ENCODE measurements around the gene ELOVL7.
"Not testable (repeated sequence)": the region's sequence is repeated elsewhere in the genome, so short reads cannot be mapped to it uniquely, and the experiment has no call there.

The ELOVL7 gene

DNA sequence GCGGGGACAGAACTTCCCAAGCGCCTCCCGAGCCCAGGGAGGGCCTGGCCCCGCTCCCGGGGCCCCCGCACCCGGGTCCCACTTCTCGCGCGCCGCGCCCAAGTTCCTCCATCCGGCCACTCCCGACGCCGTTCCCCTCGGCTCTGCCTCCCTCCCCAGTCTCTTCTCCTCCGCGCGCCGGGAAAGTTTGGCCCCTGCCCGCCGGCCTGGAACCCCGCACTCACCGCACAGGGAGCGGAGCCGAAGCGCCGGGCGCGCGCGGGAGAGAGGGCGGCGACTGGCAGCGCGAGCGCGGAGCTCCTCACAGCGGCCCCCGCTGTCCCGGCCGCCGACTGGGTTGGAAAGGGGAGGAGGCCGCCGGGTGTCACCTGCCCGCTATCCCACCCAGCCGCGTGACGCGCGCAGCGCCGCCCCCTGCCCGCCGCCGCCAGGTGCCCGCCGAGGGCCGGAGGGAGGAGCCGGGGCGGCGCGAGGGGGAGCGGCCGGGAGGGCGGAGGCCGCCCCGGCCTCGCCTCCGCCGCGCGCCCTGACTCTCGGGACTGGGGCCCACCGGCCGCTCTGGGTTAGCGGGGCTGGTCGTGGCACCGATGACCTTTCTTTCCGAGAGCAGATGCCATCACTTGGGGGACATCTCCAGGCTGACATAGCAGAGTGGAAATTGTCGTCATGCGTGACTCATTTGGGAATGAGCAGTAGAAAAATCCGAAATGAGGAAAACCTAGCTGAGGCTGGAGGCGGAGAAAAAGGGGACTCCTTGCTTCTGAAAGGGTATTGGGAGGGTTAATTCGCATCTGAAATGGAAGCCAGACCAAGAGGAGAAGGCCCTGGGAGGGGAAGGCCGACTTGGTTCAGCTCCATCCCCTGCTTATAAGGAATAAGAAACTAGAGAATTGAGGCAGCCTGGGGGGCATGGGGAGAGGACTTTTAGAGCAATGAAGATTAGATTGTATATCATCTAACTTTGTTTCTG lies at the start of gene ELOVL7:
TSS of gene ELOVL7 (minus strand) at position 334 of the 970 bp plus-strand sequence. CDS start 56,872 bp downstream, outside the sequence.
- DNase-seq (ENCODE audit: extremely low read depth in 1 of 2, low read depth in 1 of 2): peak; percentile 29 to 38

DNA sequence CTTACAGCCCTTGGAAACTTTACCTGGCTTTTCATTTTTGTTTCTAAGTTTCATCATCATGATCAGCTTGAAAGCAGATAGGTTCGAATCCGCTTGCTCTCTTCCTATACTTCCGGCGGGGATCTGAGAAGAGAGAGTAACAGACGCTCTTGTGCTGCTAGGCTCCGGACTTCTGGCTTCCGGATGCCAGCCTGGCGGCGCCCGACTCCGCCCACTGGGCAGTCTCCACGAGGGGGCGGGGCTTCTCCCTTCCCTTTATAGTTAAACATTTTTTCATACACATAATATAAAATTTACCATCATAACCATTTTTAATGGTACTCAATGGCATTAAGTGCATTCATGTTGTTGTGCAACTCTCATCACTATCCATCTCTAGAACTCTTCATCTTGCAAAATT lies 49.5 kb upstream of the ELOVL7 start:
- DNase-seq (ENCODE audit: extremely low read depth in 1 of 2, low read depth in 1 of 2): no peak

DNA sequence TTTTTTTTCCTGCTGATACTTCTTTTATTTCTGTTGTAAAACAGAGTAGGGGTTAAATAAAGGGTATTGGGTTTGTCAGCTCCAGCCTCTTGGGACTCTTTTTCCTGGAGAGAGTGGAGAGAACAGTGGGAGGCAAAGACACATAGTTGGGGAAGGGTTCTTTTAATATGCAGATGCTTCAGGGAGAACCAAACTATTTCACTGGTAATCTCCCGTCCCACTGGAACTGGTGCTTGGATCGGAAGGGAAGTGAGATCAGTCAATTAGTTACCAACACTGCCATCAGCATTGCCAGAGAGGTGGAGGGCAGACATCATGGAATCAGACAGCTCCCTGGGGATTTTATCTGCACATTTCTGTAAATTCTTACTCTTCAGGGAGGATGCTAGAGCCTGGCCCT lies 47.6 kb upstream of the ELOVL7 start:
- DNase-seq (ENCODE audit: extremely low read depth in 1 of 2, low read depth in 1 of 2): no peak

DNA sequence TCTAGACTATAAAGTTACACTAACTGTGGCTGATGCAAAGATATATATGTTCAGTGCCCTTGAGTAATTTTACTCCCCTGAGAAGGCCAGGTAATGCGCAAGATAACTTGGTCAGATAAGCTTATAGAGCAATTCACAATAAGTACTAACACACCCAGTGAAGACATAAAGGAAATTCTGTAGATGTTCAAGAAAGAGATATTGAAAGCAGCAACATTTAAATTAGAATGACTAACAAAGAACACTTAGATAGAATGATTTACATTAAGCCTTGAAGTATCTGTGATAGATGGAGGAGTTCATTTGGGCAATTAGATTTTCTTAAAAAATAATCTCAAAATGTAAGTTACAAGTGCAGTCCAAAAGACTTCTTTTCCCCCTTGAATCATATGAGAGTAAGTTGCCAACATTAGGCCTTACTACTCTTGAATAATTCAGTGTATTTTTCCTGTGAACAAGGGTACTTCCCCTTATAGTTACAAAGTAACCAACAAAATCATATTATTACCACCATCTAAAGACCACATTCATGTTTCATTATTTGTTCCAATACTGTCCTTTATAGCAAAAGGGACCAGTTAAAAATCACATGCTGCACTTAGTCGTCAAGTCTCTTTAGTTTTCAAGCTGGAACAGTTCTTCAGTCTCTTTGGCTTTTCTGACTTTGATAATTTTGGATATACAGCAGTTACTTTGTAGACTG lies 44.4 kb upstream of the ELOVL7 start:
- DNase-seq (ENCODE audit: extremely low read depth in 1 of 2, low read depth in 1 of 2): no peak

DNA sequence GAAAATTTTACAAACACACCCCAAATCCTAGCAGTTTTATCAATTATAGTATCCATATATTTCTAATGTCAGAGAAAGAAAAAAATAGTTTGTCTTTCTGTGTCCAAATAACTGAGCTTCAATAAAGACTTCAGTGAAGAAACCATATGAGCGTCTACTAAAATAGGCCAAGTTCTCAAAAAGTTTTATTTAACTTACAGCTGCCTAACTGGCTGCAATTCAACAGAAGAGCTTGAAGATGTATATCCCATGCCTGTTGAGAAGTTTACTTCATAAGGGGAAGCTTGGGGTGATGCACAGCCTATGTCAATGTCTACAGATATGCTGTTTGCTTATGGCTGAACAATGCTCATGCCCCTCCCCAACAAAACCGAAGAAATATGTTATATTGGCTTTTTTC lies 43.7 kb upstream of the ELOVL7 start:
- DNase-seq (ENCODE audit: extremely low read depth in 1 of 2, low read depth in 1 of 2): no peak

DNA sequence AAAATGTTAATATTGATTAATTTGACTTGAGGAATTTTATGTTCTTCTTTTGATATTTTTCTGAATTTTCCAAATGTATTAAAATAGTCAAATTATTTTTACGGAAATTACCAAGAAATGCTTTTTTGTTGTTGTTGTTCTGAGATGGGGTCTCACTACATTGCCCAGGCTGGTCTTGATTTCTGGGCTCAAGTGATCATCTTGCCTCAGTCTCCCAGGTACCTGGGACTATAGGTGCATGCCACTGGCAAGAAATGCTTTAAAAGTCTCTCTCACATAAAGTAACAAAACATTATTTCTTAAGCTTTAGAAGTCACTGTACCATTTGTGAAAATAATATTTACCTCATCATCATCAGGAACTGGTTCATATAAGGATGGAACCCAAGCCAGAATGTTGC lies 43.0 kb upstream of the ELOVL7 start:
- no peak for DNase-seq (ENCODE audit: extremely low read depth in 1 of 2, low read depth in 1 of 2)

DNA sequence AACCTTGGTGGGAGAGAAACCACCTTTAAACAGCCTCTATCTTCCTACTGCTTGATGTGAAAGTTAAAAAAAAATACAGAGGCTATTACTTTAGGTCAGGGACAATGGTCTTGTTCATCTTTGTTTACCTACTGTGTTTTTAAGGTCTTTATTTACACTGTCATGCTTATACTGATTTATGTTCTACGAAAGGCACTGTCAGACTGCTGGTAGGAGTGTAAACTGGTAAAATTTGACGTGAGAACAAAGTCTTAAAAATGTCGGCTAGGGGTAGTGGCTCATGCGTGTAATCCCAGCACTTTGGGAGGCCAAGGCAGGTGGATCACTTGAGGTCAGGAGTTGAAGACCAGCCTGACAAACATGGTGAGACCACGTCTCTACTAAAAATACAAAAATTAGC lies 42.1 kb upstream of the ELOVL7 start:
- no peak for DNase-seq (ENCODE audit: extremely low read depth in 1 of 2, low read depth in 1 of 2)

DNA sequence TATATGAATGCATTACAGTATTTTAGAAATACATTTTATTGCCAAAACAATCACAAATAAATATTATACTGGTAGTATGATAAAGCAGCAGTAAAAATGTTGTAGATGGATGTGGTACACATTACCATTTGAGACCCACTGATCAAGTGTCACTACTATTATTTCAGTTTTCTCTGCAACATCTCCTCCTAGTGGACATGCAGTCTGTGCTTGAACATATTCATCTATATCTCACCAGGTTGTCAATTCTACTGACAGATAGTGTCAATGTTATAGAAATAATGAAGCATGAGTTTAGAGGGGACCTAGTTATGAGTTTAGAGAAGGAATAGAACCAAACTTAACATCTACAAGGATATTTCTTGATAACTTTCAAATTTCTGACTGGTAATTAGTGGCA lies 39.2 kb upstream of the ELOVL7 start:
- no peak for DNase-seq (ENCODE audit: extremely low read depth in 1 of 2, low read depth in 1 of 2)

DNA sequence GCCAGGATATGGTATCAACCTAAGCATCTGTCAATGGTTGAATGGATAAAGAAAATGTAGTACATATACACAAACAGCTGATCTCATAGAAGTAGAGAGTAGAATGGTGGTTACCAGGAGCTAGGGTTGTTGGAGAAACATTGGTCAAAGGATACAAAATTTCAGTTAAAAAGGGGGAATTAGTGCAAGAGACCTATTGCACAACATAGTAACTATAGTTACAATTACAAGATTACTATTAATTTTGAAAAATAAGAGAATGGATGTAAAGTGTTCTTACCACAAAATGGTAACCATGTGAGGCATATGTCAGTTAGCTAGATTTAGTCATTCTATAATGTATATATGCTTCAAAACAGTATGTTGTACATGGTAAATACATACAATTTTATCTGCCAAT lies 28.8 kb upstream of the ELOVL7 start:
- no peak for DNase-seq (ENCODE audit: extremely low read depth in 1 of 2, low read depth in 1 of 2)

DNA sequence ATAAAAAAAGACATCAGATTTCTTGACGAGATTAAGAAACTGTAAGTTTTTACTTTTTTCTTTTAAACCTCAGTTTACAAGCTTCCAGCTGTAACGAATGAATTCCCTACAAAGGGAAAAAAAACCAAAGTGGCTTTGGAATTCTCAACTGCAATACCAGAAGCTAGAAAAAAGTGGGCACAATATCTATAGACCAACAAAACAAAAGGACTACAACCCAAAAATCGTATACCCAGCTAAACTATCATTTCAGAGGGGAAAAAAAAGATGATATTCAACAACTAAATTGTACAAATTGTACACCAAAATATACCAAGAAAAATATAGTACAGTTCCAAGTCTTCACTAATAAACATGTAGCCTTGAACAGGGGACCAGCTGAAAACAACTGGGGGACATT lies 26.8 kb upstream of the ELOVL7 start:
- DNase-seq (ENCODE audit: extremely low read depth in 1 of 2, low read depth in 1 of 2): no peak

DNA sequence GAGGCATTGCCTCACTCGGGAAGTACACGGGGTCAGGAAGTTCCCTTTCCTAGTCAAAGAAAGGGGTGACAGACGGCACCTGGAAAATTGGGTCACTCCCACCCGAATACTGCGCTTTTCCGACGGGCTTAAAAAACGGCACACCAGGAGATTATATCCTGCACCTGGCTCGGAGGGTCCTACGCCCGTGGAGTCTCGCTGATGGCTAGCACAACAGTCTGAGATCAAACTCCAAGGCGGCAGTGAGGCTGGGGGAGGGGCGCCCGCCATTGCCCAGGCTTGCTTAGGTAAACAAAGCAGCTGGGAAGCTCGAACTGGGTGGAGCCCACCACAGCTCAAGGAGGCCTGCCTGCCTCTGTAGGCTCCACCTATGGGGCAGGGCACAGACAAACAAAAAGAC lies 16.5 kb upstream of the ELOVL7 start:
- not testable (repeated sequence) for DNase-seq (ENCODE audit: extremely low read depth in 1 of 2, low read depth in 1 of 2)

DNA sequence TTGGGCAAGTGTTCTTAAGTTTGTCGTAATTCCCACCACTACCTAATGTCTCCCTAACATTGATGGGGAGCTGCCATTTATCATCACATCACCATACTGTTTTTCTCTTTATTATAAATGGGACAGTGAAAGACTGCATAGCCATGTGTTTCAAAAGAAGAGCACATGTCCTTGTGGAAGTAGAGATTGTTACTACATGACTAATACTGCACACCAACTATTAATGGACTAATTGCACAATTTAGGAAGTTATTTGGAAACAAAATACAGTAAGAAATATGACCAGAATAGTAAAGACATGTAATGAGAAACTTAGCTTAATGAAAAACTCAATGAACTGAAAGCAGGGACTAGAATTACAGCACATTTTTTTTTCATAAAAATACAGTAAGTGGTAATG lies 12.0 kb upstream of the ELOVL7 start:
- DNase-seq (ENCODE audit: extremely low read depth in 1 of 2, low read depth in 1 of 2): no peak

DNA sequence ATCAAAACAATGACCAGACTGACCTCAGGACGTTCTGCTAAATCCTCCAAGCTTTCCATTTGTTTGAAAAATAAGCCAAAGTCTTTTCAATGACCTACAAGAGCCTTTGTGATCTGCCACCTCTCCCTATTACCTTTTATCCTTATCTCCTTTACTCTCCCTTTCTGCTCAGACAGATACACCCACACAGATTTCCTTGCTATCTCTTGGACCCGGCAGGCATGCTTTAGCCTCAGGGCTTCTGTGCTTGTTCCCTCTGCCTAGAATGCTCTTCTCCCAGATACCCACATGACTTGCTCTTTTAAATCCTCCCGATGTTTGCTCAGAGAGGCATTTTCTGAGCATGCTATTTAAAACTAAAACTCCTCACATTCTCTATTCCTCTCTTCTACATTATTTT lies 8.9 kb upstream of the ELOVL7 start:
- no peak for DNase-seq (ENCODE audit: extremely low read depth in 1 of 2, low read depth in 1 of 2)

DNA sequence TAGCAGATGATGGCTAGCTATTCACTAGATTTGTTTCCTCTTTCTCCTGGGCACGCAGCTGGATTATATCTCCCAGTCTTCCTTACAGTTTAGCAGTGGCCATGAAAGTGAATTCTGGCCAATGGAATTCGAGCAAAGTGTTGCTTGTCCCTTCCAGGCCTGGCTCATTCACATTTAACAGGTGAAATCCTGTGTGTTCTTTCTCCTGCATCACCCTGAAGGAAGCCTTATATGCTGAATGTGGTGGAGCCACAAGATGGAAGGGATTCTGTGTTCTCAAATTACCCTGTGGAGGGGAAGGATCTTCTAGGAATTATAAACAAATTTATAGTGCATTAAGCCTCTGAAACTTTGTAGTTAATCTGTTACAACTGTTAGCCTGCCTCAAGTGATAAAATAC lies 8.2 kb upstream of the ELOVL7 start:
- no peak for DNase-seq (ENCODE audit: extremely low read depth in 1 of 2, low read depth in 1 of 2)

DNA sequence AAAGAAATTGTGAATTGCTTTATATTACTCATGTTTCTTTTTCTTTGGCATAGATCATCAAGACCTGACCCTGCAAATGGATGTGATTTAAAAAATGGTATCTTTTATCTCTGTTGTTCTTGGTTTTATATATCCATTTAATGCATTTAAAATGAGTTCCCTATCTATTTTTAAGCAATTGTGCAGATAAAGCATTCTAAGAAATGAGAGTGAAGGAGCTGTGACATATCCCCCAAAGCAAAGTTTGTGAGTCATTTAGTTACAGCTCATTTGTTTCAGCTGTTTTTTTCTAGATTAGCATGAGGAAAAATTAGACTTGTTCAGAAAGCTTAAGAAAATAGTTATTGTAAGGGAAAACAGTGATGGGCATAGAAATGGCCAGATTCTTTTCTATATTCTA lies 7.6 kb upstream of the ELOVL7 start:
- no peak for DNase-seq (ENCODE audit: extremely low read depth in 1 of 2, low read depth in 1 of 2)

DNA sequence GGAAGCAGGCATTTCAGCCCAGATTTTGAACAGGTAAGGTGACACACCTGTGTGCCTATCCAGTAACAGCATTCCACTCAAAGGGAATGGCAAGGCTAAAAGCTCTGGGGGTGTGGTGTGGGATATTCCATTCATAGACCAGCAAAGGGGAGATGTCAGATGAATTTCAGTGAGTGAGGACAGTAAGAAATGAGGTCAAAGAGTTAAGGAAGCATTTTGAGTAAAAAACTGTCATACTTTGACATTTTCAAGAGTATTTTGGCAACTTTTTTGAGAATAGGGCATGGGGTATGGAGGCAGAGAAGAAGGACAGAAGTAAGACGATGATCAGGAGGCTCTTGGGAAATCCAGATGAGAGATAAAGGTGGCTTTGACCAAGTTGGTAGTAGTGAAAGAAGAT lies 2.2 kb upstream of the ELOVL7 start:
- no peak for DNase-seq (ENCODE audit: extremely low read depth in 1 of 2, low read depth in 1 of 2)

DNA sequence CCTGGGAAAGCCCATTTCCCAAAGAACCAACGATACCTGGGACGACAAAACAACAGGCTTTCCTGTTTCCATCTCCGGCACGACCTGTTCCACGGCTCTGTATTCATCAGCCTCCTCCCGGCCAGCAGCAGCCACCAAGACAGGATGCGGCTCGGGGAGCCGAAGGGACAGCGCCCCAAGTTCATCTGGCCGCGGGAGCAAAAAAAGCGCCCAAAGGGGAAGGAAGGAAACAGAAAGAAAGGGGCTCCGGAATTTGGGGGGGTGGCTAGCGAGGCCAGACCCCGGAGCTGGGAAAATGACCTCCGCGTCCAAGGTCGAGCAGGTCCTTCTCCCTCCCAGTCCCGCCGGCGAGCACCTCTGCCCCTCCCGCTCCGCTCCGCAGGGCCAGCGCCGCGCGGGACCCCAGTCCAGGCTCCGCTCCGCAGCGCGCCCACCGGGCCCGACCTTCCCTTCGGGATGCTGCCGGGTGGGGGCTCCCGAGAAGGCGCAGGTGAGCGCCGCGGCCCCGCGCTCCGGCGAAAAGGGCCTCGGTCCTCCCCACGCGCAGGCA lies 608 bp downstream of the ELOVL7 start:
- DNase-seq (ENCODE audit: extremely low read depth in 1 of 2, low read depth in 1 of 2): no peak

DNA sequence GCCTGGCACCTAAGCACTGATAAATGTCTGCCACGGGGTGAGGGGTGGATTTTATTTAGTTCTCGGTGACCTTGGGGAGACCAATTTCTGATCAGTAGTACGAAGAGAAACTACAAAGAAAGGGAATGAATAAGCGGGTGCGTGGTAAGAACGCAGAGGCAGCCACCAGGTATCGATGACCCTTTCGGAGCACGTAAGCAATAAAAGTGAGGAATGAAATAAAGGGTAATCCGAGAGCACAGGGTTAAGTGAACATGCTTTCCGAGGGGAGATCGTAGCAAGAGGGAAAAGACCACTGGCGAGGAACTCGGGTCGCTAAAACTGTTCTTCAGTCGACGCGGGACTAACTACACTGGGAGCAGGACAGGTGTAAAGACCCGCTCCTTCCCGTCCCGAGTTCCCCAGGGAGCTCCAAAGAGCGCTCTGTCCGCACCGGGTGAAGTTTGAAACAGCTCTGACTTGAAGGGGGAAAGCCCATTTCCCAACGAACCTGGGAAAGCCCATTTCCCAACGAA lies 1.1 kb downstream of the ELOVL7 start:
- no peak for DNase-seq (ENCODE audit: extremely low read depth in 1 of 2, low read depth in 1 of 2)

DNA sequence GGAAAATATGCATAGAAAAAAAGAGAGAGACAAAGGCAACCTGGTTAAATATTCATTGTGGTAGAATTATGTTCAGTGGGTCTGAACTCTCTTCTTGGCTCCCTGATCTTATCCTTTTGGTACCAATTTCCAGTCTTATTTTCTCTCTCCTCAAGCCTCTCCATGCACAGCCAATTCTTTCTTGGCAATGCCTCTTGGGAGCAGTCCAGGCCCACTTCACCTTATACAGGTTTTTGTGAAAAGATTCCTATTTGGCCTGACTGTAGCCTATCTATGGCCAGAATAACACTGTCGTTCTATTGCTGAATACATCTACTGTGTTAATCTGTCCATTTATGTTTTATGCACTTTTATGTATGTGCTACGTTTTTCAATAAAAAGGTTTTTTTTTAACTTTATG lies 2.7 kb downstream of the ELOVL7 start:
- DNase-seq (ENCODE audit: extremely low read depth in 1 of 2, low read depth in 1 of 2): no peak

DNA sequence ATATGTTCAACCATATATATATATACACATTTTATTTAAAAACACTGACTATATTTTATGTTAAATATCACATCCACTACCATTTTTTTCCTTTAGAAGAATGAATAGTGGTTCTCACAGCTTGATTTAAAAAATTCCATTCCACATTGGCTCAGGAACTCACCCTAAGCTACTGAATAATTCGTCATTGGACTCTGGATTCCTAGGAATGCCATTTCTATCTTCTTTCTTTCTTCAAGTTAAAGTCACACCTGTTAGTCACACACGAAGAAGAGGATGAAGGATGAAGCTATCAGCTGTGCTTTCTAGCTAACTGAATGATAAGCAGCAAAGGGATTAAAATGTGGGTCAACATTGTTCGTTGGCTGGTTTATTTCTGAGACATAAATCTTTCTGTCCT lies 7.9 kb downstream of the ELOVL7 start:
- no peak for DNase-seq (ENCODE audit: extremely low read depth in 1 of 2, low read depth in 1 of 2)

DNA sequence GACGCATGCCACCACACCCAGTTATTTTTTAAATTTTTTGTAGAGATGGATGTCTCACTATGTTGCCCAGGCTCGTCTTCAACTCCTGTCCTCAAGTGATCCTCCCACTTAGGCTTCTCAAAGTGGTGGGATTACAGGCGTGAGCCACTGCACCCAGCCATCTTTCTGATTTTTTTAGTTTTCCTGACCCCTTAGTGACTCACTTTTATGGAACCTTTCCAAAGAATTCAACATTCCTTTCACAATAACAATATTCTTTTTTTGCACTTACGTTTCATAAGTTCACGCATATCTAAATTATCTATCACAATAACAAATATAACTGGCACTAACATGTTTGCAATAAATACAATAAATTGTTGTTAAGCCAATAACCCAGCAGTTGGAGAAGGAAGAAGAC lies 8.5 kb downstream of the ELOVL7 start:
- no peak for DNase-seq (ENCODE audit: extremely low read depth in 1 of 2, low read depth in 1 of 2)

DNA sequence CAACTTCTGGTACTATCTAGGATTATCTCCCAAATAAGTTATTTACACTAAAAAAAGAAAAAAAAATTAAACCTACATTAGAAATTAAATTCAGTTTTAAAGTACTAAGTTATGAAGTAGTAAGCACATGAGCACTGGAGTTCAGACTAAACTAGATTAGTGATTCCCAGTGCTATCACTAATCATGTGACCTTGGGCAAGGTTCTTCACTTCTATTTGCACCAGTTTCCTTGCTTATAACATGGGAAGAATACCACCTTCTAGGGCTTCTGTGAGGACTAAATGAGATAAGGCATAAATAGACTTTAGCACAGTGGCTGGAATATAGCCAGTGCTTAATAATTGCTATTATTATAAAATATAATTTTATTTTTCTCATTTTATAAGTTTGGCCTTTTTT lies 10.5 kb downstream of the ELOVL7 start:
- no peak for DNase-seq (ENCODE audit: extremely low read depth in 1 of 2, low read depth in 1 of 2)

Data from stimulated activated CD8-positive, alpha-beta memory T cell treated with anti-CD3 and anti-CD28 coated beads, Interleukin-7, amount 100 ng/mL, for 48 hours (primary cell).